OCI-M2 (cell line): ENCODE measurements around the gene CPTP.
"Not testable (repeated sequence)": the region's sequence is repeated elsewhere in the genome, so short reads cannot be mapped to it uniquely, and the experiment has no call there.

ENCODE experiments used
- DNase-seq: peaks from one replicate; lab custom pipeline; 2025; ENCODE audit not compliant: unreplicated experiment; lab: John Stamatoyannopoulos, UW

CPTP gene

GRCh38 chr1:1360506-1361169 is 36.0 kb downstream of the CPTP start:
- DNase-seq = no peak

GRCh38 chr1:1361233-1361981 is 36.8 kb downstream of the CPTP start:
- no peak for DNase-seq

GRCh38 chr1:1361982-1362423 is 37.4 kb downstream of the CPTP start:
- DNase-seq = no peak

GRCh38 chr1:1364266-1364665 is 39.7 kb downstream of the CPTP start:
- DNase-seq = no peak

GRCh38 chr1:1365875-1366698 is 41.5 kb downstream of the CPTP start:
- no peak for DNase-seq

- no peak for DNase-seq
Measured at GRCh38 chr1:1366699-1367066, 42.1 kb downstream of the CPTP start.

GRCh38 chr1:1367315-1367714 is 42.7 kb downstream of the CPTP start:
- DNase-seq = no peak

- DNase-seq = not testable (repeated sequence)
Measured at GRCh38 chr1:1370094-1370493, 45.5 kb downstream of the CPTP start.

- DNase-seq = no peak
Measured at GRCh38 chr1:1370771-1371300, 46.2 kb downstream of the CPTP start.

- no peak for DNase-seq
Measured at GRCh38 chr1:1371364-1371745, 46.8 kb downstream of the CPTP start.

GRCh38 chr1:1371746-1372711 is 47.4 kb downstream of the CPTP start:
- no peak for DNase-seq

GRCh38 chr1:1373051-1373814 is 48.6 kb downstream of the CPTP start:
- DNase-seq = no peak

- no peak for DNase-seq
Measured at GRCh38 chr1:1373815-1374588, 49.4 kb downstream of the CPTP start.

- DNase-seq = no peak
Measured at GRCh38 chr1:1374589-1374928, 50.0 kb downstream of the CPTP start.

- DNase-seq = peak; percentile 80
Measured at GRCh38 chr1:1374929-1375662, 50.5 kb downstream of the CPTP start, which contains the start of gene AURKAIP1. Gene AURKAIP1 (minus strand): TSS chr1:1375207. CDS start chr1:1374756, 451 bp downstream.

- no peak for DNase-seq
Measured at GRCh38 chr1:1376551-1377226, 52.1 kb downstream of the CPTP start.

- no peak for DNase-seq
Measured at GRCh38 chr1:1377540-1378205, 53.1 kb downstream of the CPTP start.
